Measurements from ENCODE around the gene SLC45A1. TPM values are rescaled to one million over a fixed set of nuclear protein-coding genes. Genes with fewer than 3 reads are reported as not detected.

SLC45A1 gene
- total RNA-seq, 3 donors from 2014 or later: 0.73 to 3.6 (median 1.9) TPM

- Histone ChIP-seq H3K4me1 (peaks cover 3 to 4% of the 10 kb centered on the region in 2 donors), H3K4me3 (peak overlapping the region; percentile 62 to 92 (median 68)), H3K27me3 (no peaks in the 10 kb centered on the region), H3K27ac (peak overlapping the region; percentile 29 to 38), H3K9me3 (no peaks in the 10 kb centered on the region), H3K36me3 (no peaks in the 10 kb centered on the region)
- intact Hi-C loops (cut with DNase I; ENCODE audit: low total_unique reads): loop anchor here (10.0 kb wide), 1 partner anchor 334 kb away; no protein-coding TSS in a partner anchor
- DNase-seq (ENCODE audit: low spot score in 2 of 2): no peak
- no peak for TF ChIP-seq CTCF (IDR thresholded peaks at IDR 0.05)
- TF ChIP-seq POLR2AphosphoS5 (IDR thresholded peaks at IDR 0.05): no peak
These were observed 522 bp downstream of the SLC45A1 start for GRCh38 chr1:8318436-8318835.

GRCh38 chr1:8321612-8322011 is 3.7 kb downstream of the SLC45A1 start:
- TF ChIP-seq CTCF (IDR thresholded peaks at IDR 0.05): no peak
- TF ChIP-seq POLR2A (IDR thresholded peaks at IDR 0.05): no peak
- TF ChIP-seq POLR2AphosphoS5 (IDR thresholded peaks at IDR 0.05): no peak
- intact Hi-C loops (cut with DNase I; ENCODE audit: low total_unique reads): no loop called here
- H3K9me3 ChIP-seq: no peaks in the 10 kb centered on the region
- H3K4me1 ChIP-seq: peaks cover 3 to 4% of the 10 kb centered on the region in 2 donors
- no peak overlapping the region for H3K27ac ChIP-seq
- H3K36me3 ChIP-seq: no peaks in the 10 kb centered on the region
- H3K27me3 ChIP-seq: no peaks in the 10 kb centered on the region
- DNase-seq (ENCODE audit: low spot score in 2 of 2): no peak
- no peak overlapping the region for H3K4me3 ChIP-seq

- Histone ChIP-seq H3K4me1 (no peaks in the 10 kb centered on the region), H3K27ac (no peak overlapping the region), H3K27me3 (no peaks in the 10 kb centered on the region), H3K4me3 (no peak overlapping the region), H3K9me3 (no peaks in the 10 kb centered on the region), H3K36me3 (no peaks in the 10 kb centered on the region)
- TF ChIP-seq POLR2AphosphoS5 (IDR thresholded peaks at IDR 0.05) (peak in 1 of 3 donors; percentile 10), POLR2A (IDR thresholded peaks at IDR 0.05) (no peak), CTCF (IDR thresholded peaks at IDR 0.05) (no peak)
- intact Hi-C loops (cut with DNase I; ENCODE audit: low total_unique reads): no loop called here
- no peak for DNase-seq (ENCODE audit: low spot score in 2 of 2)
These were observed 5.8 kb downstream of the SLC45A1 start for GRCh38 chr1:8323706-8324105.

- no peaks in the 10 kb centered on the region for H3K27me3 ChIP-seq
- no peak overlapping the region for H3K4me3 ChIP-seq
- H3K4me1 ChIP-seq: no peaks in the 10 kb centered on the region
- intact Hi-C loops (cut with DNase I; ENCODE audit: low total_unique reads): no loop called here
- TF ChIP-seq CTCF (IDR thresholded peaks at IDR 0.05) (no peak), POLR2AphosphoS5 (IDR thresholded peaks at IDR 0.05) (no peak), POLR2A (IDR thresholded peaks at IDR 0.05) (no peak)
- no peak for DNase-seq (ENCODE audit: low spot score in 2 of 2)
- no peaks in the 10 kb centered on the region for H3K36me3 ChIP-seq
- H3K9me3 ChIP-seq: no peaks in the 10 kb centered on the region
- H3K27ac ChIP-seq: no peak overlapping the region
These were observed 6.4 kb downstream of the SLC45A1 start for GRCh38 chr1:8324176-8324810.

GRCh38 chr1:8325771-8326170 is 7.9 kb downstream of the SLC45A1 start:
- intact Hi-C loops (cut with DNase I; ENCODE audit: low total_unique reads): no loop called here

More at GRCh38 chr1:8325771-8326170, 7.9 kb downstream of the SLC45A1 start:
- no peaks in the 10 kb centered on the region for H3K27me3 ChIP-seq
- no peaks in the 10 kb centered on the region for H3K9me3 ChIP-seq
- H3K36me3 ChIP-seq: no peaks in the 10 kb centered on the region
- no peak overlapping the region for H3K27ac ChIP-seq
- no peak overlapping the region for H3K4me3 ChIP-seq
- TF ChIP-seq POLR2A (IDR thresholded peaks at IDR 0.05) (no peak), POLR2AphosphoS5 (IDR thresholded peaks at IDR 0.05) (no peak), CTCF (IDR thresholded peaks at IDR 0.05) (no peak)
- no peak for DNase-seq (ENCODE audit: low spot score in 2 of 2)
- no peaks in the 10 kb centered on the region for H3K4me1 ChIP-seq
